ENCODE results near the gene PABPC3. TPM values are rescaled to one million over a fixed set of nuclear protein-coding genes. Genes with fewer than 3 reads are reported as not detected.

PABPC3 gene
- total and polyA plus RNA-seq, 2 of the 4 experiments (the other 2 are of a cell fraction), result 0.15 to 0.18 TPM

DNA sequence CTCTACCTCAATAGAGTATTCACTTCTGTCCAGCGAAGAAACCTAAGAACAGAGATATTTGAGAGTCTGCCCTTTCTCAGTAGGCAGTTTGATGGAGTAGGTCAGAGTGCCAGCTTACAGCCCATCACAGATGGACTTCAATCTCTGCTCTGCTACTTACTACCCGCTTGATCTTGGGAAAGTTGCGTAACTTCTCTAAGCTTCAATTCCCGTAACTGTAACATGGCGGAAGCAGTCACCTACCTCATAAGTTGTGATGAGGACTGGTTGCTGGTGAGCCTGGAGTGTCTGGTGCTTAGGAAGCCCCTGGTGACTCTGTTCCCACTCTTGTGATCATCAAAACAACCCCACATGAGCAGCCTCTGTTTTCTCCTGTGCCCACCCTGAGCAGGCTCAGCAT lies 45.1 kb downstream of the PABPC3 start:
- Histone ChIP-seq H2AFZ (replicated peaks; ENCODE audit: low read length, poor library complexity) (no peak overlapping the region), H3K79me1 (ENCODE audit: low read depth in 1 of 2, low read length in 2 of 2) (no peaks in the 10 kb centered on the region), H3K14ac (replicated peaks; ENCODE audit: low read depth, low read length) (no peak overlapping the region), H3K4me3 (ENCODE audit: insufficient read depth, low read depth, low read length) (no peak overlapping the region), H3K4me1 (ENCODE audit: control insufficient read depth, insufficient read depth, low read length) (no peaks in the 10 kb centered on the region), H3K9me1 (ENCODE audit: insufficient read depth, low read length) (no peaks in the 10 kb centered on the region), H2AK9ac (replicated peaks; ENCODE audit: low read depth, low read length, poor library complexity) (no peak overlapping the region), H2BK5ac (ENCODE audit: low read depth, low read length, poor library complexity, severe bottlenecking) (no peak overlapping the region), H4K5ac (ENCODE audit: low read depth, low read length) (no peak overlapping the region), H3K4me2 (ENCODE audit: low read depth, low read length) (no peak overlapping the region), H2AK5ac (ENCODE audit: low read depth, low read length) (no peak overlapping the region), H4K8ac (ENCODE audit: low read depth in 2 of 2, low read length in 2 of 2) (no peak overlapping the region), H4K20me1 (ENCODE audit: insufficient read depth, low read length) (no peaks in the 10 kb centered on the region), H2BK20ac (ENCODE audit: low read depth, low read length) (no peak overlapping the region), H3K23ac (ENCODE audit: low read depth, low read length) (no peak overlapping the region), H3K4ac (ENCODE audit: low read depth, low read length) (no peak overlapping the region), H3K56ac (ENCODE audit: extremely low read depth, insufficient read depth, low read length) (no peak overlapping the region), H2BK120ac (ENCODE audit: low read depth, low read length) (no peak overlapping the region), H3K9ac (ENCODE audit: low read depth, low read length) (no peak overlapping the region), H3K27me3 (ENCODE audit: control insufficient read depth, insufficient read depth, low read length) (peaks cover 8% of the 10 kb centered on the region), H3K36me3 (ENCODE audit: control insufficient read depth, insufficient read depth, low read length) (no peaks in the 10 kb centered on the region), H3K27ac (ENCODE audit: insufficient read depth, low read length) (no peak overlapping the region), H3K18ac (ENCODE audit: low read depth, low read length) (no peak overlapping the region), H4K91ac (ENCODE audit: insufficient read depth, low read depth, low read length) (no peak overlapping the region), H3K9me3 (ENCODE audit: control insufficient read depth, insufficient read depth, low read length) (no peaks in the 10 kb centered on the region), H2BK15ac (ENCODE audit: low read depth, low read length) (no peak overlapping the region)
- in situ Hi-C loops (cut with MboI; ENCODE audit: low sequenced_read_pairs) (no loop called here), intact Hi-C loops (cut with micrococcal nuclease) (no loop called here), dilution Hi-C loops (cut with HindIII; ENCODE audit: low sequenced_read_pairs, unreplicated experiment) (no loop called here)
- ChIA-PET CTCF (no interaction called here), POLR2A (ENCODE audit: unreplicated experiment) (no interaction called here)
- TF ChIP-seq CHD1 (IDR thresholded peaks at IDR 0.05; ENCODE audit: low read depth, low read length), result no peak
- no peak for TF ChIP-seq MXI1 (IDR thresholded peaks at IDR 0.05; ENCODE audit: borderline replicate concordance, low read depth, low read length)
- TF ChIP-seq RAD21 (IDR thresholded peaks at IDR 0.05; ENCODE audit: low read length), result no peak
- TF ChIP-seq, protein P1, sequence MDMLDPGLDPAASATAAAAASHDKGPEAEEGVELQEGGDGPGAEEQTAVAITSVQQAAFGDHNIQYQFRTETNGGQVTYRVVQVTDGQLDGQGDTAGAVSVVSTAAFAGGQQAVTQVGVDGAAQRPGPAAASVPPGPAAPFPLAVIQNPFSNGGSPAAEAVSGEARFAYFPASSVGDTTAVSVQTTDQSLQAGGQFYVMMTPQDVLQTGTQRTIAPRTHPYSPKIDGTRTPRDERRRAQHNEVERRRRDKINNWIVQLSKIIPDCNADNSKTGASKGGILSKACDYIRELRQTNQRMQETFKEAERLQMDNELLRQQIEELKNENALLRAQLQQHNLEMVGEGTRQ (IDR thresholded peaks at IDR 0.05; ENCODE audit: low read depth, low read length), result no peak
- TF ChIP-seq, protein P2, sequence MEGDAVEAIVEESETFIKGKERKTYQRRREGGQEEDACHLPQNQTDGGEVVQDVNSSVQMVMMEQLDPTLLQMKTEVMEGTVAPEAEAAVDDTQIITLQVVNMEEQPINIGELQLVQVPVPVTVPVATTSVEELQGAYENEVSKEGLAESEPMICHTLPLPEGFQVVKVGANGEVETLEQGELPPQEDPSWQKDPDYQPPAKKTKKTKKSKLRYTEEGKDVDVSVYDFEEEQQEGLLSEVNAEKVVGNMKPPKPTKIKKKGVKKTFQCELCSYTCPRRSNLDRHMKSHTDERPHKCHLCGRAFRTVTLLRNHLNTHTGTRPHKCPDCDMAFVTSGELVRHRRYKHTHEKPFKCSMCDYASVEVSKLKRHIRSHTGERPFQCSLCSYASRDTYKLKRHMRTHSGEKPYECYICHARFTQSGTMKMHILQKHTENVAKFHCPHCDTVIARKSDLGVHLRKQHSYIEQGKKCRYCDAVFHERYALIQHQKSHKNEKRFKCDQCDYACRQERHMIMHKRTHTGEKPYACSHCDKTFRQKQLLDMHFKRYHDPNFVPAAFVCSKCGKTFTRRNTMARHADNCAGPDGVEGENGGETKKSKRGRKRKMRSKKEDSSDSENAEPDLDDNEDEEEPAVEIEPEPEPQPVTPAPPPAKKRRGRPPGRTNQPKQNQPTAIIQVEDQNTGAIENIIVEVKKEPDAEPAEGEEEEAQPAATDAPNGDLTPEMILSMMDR (conservative IDR thresholded peaks at IDR 0.05; ENCODE audit: low read depth, low read length), result no peak
- no peak for TF ChIP-seq NFE2L2 (IDR thresholded peaks at IDR 0.05; ENCODE audit: low read depth, low read length)
- TF ChIP-seq, protein P3, sequence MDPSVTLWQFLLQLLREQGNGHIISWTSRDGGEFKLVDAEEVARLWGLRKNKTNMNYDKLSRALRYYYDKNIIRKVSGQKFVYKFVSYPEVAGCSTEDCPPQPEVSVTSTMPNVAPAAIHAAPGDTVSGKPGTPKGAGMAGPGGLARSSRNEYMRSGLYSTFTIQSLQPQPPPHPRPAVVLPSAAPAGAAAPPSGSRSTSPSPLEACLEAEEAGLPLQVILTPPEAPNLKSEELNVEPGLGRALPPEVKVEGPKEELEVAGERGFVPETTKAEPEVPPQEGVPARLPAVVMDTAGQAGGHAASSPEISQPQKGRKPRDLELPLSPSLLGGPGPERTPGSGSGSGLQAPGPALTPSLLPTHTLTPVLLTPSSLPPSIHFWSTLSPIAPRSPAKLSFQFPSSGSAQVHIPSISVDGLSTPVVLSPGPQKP (IDR thresholded peaks at IDR 0.05; ENCODE audit: borderline replicate concordance, low read depth, low read length), result no peak
- TF ChIP-seq POLR2A (IDR thresholded peaks at IDR 0.05; ENCODE audit: low read depth, low read length), result no peak
- TF ChIP-seq BHLHE40 (IDR thresholded peaks at IDR 0.05; ENCODE audit: low read depth, low read length), result no peak
- no peak for DNase-seq
- no CpG with 5 or more reads among the region's 5 CpGs for WGBS, 2 experiments (ENCODE audit: extremely low coverage in 2 of 2, insufficient read length in 1 of 2)
- no TSS peak for BruUV-seq (replicated peaks)
- ATAC-seq (ENCODE audit: low read depth), result no peak

Measured in IMR-90 (cell line).